Measurements from ENCODE around the gene SLITRK6.
"Not testable (repeated sequence)": the region's sequence is repeated elsewhere in the genome, so short reads cannot be mapped to it uniquely, and the experiment has no call there.

Gene SLITRK6, protein sequence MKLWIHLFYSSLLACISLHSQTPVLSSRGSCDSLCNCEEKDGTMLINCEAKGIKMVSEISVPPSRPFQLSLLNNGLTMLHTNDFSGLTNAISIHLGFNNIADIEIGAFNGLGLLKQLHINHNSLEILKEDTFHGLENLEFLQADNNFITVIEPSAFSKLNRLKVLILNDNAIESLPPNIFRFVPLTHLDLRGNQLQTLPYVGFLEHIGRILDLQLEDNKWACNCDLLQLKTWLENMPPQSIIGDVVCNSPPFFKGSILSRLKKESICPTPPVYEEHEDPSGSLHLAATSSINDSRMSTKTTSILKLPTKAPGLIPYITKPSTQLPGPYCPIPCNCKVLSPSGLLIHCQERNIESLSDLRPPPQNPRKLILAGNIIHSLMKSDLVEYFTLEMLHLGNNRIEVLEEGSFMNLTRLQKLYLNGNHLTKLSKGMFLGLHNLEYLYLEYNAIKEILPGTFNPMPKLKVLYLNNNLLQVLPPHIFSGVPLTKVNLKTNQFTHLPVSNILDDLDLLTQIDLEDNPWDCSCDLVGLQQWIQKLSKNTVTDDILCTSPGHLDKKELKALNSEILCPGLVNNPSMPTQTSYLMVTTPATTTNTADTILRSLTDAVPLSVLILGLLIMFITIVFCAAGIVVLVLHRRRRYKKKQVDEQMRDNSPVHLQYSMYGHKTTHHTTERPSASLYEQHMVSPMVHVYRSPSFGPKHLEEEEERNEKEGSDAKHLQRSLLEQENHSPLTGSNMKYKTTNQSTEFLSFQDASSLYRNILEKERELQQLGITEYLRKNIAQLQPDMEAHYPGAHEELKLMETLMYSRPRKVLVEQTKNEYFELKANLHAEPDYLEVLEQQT

DNA sequence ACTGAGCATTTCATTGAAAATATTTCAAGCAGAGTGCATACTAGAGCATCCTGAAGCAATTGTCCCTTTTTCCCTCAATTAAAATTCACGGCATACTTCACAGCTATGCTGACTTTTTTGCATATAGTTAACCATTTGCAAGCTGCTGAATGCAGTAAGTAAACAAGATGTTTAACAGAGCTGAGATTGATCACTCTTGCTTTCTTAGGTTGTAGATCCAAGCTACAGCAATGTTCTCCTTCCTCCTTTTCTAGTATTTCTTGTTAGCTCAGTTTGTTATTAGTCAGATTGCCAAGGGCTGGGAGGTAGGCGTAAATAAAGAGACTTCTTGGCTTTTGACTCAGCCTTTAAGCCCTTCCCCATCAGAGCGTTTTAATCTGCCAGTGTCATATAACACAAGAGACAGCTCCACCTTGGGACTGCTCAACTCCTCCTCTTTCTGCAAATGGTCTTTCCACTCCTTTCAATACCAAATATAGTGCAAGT, at the start of gene SLITRK6:
TSS of gene SLITRK6 (minus strand) at position 323 of the 486 bp plus-strand sequence. CDS start 2,911 bp downstream, outside the sequence.
- DNase-seq = peak; percentile 51

GRCh38 chr13:85847012-85847411, 47.8 kb upstream of the SLITRK6 start:
- no peak for DNase-seq

- DNase-seq = no peak
These were observed 42.2 kb upstream of the SLITRK6 start for GRCh38 chr13:85841427-85841826.

GRCh38 chr13:85833921-85834320, 34.7 kb upstream of the SLITRK6 start:
- DNase-seq = no peak

- DNase-seq = no peak
These were observed 29.0 kb upstream of the SLITRK6 start for GRCh38 chr13:85828094-85828684.

DNA sequence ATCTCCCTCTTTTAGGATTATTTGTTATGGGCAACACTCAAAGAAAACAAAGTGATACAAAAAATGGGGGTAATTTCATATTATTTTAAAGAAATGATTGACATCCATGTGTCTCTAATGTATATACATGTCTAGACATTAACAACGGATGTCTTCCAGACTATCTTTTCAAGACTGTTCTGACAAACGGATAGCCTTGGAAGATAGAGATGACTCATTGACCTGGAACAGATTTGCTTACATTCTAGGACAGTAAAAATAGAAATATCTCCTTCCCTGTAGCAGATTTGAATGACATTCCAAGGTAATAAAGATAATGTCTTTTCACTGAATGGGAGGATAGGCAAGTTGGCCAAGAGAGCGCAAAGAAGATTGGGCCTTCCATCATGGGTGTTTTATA, 26.2 kb upstream of the SLITRK6 start:
- no peak for DNase-seq

- DNase-seq = no peak
These were observed 24.6 kb upstream of the SLITRK6 start for GRCh38 chr13:85823832-85824231.

DNA sequence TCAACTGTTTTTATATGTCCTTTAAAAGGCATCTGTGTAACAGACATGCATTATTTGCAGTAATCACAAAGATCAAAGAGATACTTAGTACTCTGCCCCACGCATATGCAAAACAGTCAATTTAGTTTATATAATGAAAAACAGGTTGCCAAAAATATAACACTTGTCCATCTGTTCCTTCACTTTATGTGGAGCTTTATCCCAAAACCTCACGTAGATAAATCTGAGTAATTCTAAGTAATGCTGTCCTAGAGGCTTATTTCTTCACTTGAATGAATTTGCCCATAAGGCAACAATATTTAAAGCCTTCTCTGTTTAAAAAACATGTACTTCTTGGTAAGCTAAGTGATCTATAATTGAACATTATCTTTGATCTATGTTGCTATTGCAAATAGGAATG, 20.3 kb upstream of the SLITRK6 start:
- DNase-seq = no peak

- DNase-seq = no peak
These were observed 17.2 kb upstream of the SLITRK6 start for GRCh38 chr13:85816413-85816812.

DNA sequence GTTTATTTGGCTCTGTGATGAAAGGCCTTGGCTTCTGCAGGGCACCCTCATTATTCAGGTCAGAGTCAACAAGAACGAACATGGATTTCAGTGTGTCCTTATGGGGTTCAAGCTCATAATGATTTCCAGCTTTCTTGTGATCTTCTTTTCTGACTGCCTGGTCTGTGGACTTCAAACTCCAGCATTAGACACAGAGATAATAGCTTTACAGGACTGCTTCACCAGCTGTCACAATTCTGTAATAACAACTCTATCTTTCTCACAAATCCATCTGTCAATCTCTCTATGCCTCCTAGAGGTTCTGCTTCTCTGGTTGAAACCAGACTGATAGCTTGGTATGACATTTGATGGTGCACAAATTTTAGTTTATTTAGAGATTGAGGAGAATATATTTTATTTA, 13.1 kb upstream of the SLITRK6 start:
- DNase-seq = no peak

GRCh38 chr13:85808811-85809210, 9.6 kb upstream of the SLITRK6 start:
- no peak for DNase-seq

- DNase-seq = no peak
These were observed 7.4 kb upstream of the SLITRK6 start for GRCh38 chr13:85806553-85807175.

DNA sequence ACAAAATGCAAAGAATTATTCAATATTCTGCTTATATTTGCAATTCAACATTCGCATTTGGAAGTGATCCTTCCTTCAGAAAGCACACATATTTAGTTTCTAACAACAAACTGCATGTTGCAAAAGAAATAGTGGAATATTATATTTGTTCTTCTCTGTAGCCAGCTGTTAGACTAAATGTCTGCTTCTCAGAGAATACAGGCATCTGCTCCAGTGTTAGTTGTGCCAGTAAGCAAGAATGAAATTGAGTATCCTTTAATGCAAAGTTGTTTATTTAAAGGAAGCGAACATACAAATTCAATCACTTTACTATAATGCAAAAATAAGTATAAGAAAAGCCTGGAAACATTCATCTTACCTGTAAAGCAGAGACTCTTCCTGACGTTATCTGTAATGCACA, 663 bp downstream of the SLITRK6 start:
- DNase-seq = no peak

DNA sequence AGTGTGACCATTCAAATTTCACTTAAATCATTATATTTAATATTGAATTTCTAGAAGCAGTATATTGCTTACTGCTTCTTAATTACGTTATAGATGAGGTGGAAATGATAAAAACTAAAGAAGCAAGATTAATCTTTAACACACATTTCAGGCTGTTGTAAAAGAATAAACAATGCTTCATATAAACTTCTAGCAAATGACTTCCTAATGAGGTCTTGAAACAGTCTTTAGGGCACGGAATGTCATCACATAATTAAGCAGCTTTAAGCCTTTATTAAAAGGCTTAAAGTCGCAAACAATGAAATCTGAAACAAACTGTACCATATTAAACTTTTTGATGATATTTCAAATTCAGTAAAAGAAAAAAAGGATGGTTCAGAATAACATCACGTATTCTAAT, 1.9 kb downstream of the SLITRK6 start:
- DNase-seq = no peak

GRCh38 chr13:85785205-85785604, 14.0 kb downstream of the SLITRK6 start:
- DNase-seq = no peak

DNA sequence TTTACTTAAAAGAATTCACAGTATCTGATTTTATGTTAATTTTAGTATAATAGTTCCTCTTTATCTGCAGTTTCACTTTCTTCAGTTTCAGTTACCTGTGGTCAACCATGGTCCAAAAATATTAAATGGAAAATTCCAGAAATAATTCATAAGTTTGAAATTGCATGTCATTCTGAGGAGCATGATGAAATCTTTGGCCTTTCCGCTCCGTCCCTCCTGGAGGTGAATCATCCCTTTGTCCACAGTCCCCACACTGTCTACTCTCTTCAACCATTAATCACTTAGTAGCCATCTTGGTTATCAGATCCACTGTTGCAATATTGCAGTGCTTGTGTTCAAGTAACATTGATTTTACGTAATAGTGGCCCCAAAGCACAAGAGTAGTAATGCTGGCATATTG, 26.9 kb downstream of the SLITRK6 start:
- no peak for DNase-seq

DNA sequence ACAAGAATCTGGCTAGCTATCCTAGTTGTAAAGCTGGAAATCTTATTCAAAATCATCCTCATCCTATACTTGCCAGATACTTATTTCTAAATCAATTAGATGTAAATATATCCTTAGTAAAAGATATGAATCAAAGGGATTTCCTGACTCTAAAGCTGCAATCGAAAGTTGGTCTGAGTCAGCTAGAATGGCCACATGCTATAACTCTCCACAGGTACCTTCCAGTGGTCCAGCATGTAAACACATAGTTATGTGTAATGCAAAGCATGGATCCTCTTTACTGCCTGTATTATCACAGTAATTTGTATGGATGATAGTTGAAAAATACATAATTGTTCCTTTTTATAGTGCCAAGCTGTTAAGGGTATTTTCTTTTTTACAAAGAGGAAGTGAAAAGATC, 27.4 kb downstream of the SLITRK6 start:
- no peak for DNase-seq

DNA sequence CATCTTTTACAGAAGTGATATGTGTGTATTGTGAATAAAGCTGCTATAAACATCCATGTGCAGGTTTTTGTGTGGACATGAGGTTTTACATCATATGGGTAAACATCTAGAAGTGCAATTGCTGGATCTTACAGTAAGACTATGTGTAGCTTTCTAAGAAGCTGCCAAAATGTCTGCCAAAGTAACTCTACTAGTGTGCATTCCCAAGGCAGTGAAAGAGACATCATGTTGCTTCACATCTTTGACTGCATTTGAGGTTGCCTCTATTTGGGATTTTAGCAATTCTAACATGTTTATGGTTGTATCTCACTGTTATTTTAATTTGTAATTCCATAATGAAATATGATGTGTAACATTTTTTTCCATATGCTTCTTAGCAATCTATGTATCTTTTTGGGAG, 30.3 kb downstream of the SLITRK6 start:
- no peak for DNase-seq

- no peak for DNase-seq
These were observed 44.1 kb downstream of the SLITRK6 start for GRCh38 chr13:85755123-85755522.

GRCh38 chr13:85743201-85743770, 55.9 kb downstream of the SLITRK6 start:
- DNase-seq = not testable (repeated sequence)

All from right forelimb (tissue), 1 donor.